Heart left ventricle (tissue), 13 donors: Measurements from ENCODE around the gene GRIP1.

Experiments used
- CTCF ChIP-seq, 12 donors: fragments of 200-600 bp; sonication (generic) in 4 of 12; IDR thresholded peaks; one replicate each; pipeline versions ENCODE4 v1.5.0 to v1.8.0; 2018 to 2022; ENCODE audit warnings: antibody characterized with exemption in 12 of 12, mild to moderate bottlenecking in 5 of 12
- POLR2A ChIP-seq, 2 donors: fragments of 450-650 bp; IDR thresholded peaks; one replicate each; pipeline ENCODE4 v1.6.1; 2017; ENCODE audit warnings: antibody characterized with exemption in 2 of 2, mild to moderate bottlenecking in 2 of 2, moderate library complexity in 2 of 2
- donor health status: ischemic (EF 13 %, LVEDD 7.1; RV severe dilation, severe dysfunction).
- donor health status: DM: no; HTN: yes; CAD: no.
- donor health status: DM: no; HTN: no; CAD: no.
- donor health status: ischemic (EF 25% LVEDD 6.9; RV normal size, moderate dysfunction).
- donor health status: ischemic (EF 25% LVEDD 5.7; RV mildly dilated, moderate dysfunction).
- donor health status: ischemic (EF 35%, LVEDD 5.7; RV mildly dilated, moderate dysfunction).
- donor health status: nonischemic (EF 11% LVEDD 7.7; RV severe dilation, severe dysfunction).
- donor health status: DM: yes; HTN: yes; CAD: no.
- donor health status: PGD.
- donor health status: ischemic (EF 29% LVEDD 5.4; RV normal size, mild dysfunction).
- donor health status: nonischemic (EF 23%, LVEDD 6.1; RV moderate dilation, normal function).

- TF ChIP-seq POLR2A (IDR thresholded peaks at IDR 0.05) (no peak), CTCF (IDR thresholded peaks at IDR 0.05) (no peak)
These were observed 343.1 kb downstream of the GRIP1 start for GRCh38 chr12:66335746-66336145.
